ENCODE results near the gene STOM. TPM values are rescaled to one million over a fixed set of nuclear protein-coding genes. Genes with fewer than 3 reads are reported as not detected.

STOM gene
- polyA plus RNA-seq, 4 donors: 77.3 to 90.9 (median 83.2) TPM

- DNase-seq (ENCODE audit: low read depth in 4 of 4, low spot score in 3 of 4): no peak
These were observed 46.5 kb downstream of the STOM start for GRCh38 chr9:121323449-121324151.

- no peak for DNase-seq (ENCODE audit: low read depth in 4 of 4, low spot score in 3 of 4)
These were observed 47.2 kb downstream of the STOM start for GRCh38 chr9:121322737-121323448.

- no peak for DNase-seq (ENCODE audit: low read depth in 4 of 4, low spot score in 3 of 4)
These were observed 47.9 kb downstream of the STOM start for GRCh38 chr9:121322037-121322736.

- no peak for DNase-seq (ENCODE audit: low read depth in 4 of 4, low spot score in 3 of 4)
These were observed 49.0 kb downstream of the STOM start for GRCh38 chr9:121321016-121321503.

- no peak for DNase-seq (ENCODE audit: low read depth in 4 of 4, low spot score in 3 of 4)
These were observed 50.7 kb downstream of the STOM start for GRCh38 chr9:121319383-121319780.

- DNase-seq (ENCODE audit: low read depth in 4 of 4, low spot score in 3 of 4): no peak
These were observed 51.2 kb downstream of the STOM start for GRCh38 chr9:121318631-121319382.

GRCh38 chr9:121317737-121318630, 52.1 kb downstream of the STOM start:
- DNase-seq (ENCODE audit: low read depth in 4 of 4, low spot score in 3 of 4): no peak

GRCh38 chr9:121316852-121317373, 53.1 kb downstream of the STOM start:
- DNase-seq (ENCODE audit: low read depth in 4 of 4, low spot score in 3 of 4): no peak

GRCh38 chr9:121316378-121316777, 53.7 kb downstream of the STOM start:
- no peak for DNase-seq (ENCODE audit: low read depth in 4 of 4, low spot score in 3 of 4)

GRCh38 chr9:121313458-121314152, 56.4 kb downstream of the STOM start:
- DNase-seq (ENCODE audit: low read depth in 4 of 4, low spot score in 3 of 4): no peak

GRCh38 chr9:121312169-121312568, 57.9 kb downstream of the STOM start:
- no peak for DNase-seq (ENCODE audit: low read depth in 4 of 4, low spot score in 3 of 4)

- no peak for DNase-seq (ENCODE audit: low read depth in 4 of 4, low spot score in 3 of 4)
These were observed 59.5 kb downstream of the STOM start for GRCh38 chr9:121310571-121310970.

- DNase-seq (ENCODE audit: low read depth in 4 of 4, low spot score in 3 of 4): no peak
These were observed 60.1 kb downstream of the STOM start for GRCh38 chr9:121309833-121310425.

GRCh38 chr9:121309171-121309570, 60.9 kb downstream of the STOM start:
- no peak for DNase-seq (ENCODE audit: low read depth in 4 of 4, low spot score in 3 of 4)

- no peak for DNase-seq (ENCODE audit: low read depth in 4 of 4, low spot score in 3 of 4)
These were observed 61.3 kb downstream of the STOM start for GRCh38 chr9:121308765-121309164.

GRCh38 chr9:121307976-121308375, 62.1 kb downstream of the STOM start:
- no peak for DNase-seq (ENCODE audit: low read depth in 4 of 4, low spot score in 3 of 4)

- DNase-seq (ENCODE audit: low read depth in 4 of 4, low spot score in 3 of 4): no peak
These were observed 64.6 kb downstream of the STOM start for GRCh38 chr9:121305269-121305994.

GRCh38 chr9:121304707-121305106, 65.3 kb downstream of the STOM start:
- no peak for DNase-seq (ENCODE audit: low read depth in 4 of 4, low spot score in 3 of 4)
